NCI-H510A treated with DMSO at 0.1 percent for 48 hours (cell line): ENCODE results near the gene DNAJC30.

Experiments used
- DNase-seq: peaks from one replicate; lab custom pipeline; 2025; lab: John Stamatoyannopoulos, UW

DNAJC30 gene

GRCh38 chr7:73647725-73648592 lies 35.3 kb downstream of the DNAJC30 start:
- DNase-seq = peak; percentile 45

GRCh38 chr7:73646785-73647724 lies 36.2 kb downstream of the DNAJC30 start:
- DNase-seq = no peak

GRCh38 chr7:73645643-73646174 lies 37.5 kb downstream of the DNAJC30 start:
- no peak for DNase-seq

GRCh38 chr7:73644688-73645286 lies 38.5 kb downstream of the DNAJC30 start:
- no peak for DNase-seq

GRCh38 chr7:73642834-73643233 lies 40.4 kb downstream of the DNAJC30 start:
- DNase-seq = no peak

GRCh38 chr7:73638911-73639310 lies 44.3 kb downstream of the DNAJC30 start:
- no peak for DNase-seq

GRCh38 chr7:73635428-73636200 lies 47.6 kb downstream of the DNAJC30 start:
- DNase-seq = no peak

- no peak for DNase-seq
These were observed 49.4 kb downstream of the DNAJC30 start for GRCh38 chr7:73633844-73634243.

GRCh38 chr7:73633323-73633722 lies 49.9 kb downstream of the DNAJC30 start:
- DNase-seq = no peak

GRCh38 chr7:73631558-73631957 lies 51.7 kb downstream of the DNAJC30 start:
- no peak for DNase-seq
